RWPE2 (cell line): ENCODE data around the gene IGFBP7.

Source experiments
- ATAC-seq: fragments of 200-7000 bp; cut with Tn5 transposase; 3 replicates; pipeline ENCODE4 v1.9.1; 2021; ENCODE audit warnings: low read depth
- DNase-seq: peaks from one replicate; pipeline ENCODE4 v3.0.0-alpha.2; 2020; ENCODE audit warnings: low spot score
- H3K27ac ChIP-seq: fragments of 450-650 bp; 2 replicates; pipeline ENCODE4 v1.5.1; 2017; ENCODE audit warnings: mild to moderate bottlenecking; ENCODE audit not compliant: poor library complexity, severe bottlenecking
- H3K27me3 ChIP-seq: fragments of 250-450 bp; sonication (Bioruptor Pico); 2 replicates; pipeline ENCODE4 v1.5.1; 2021; ENCODE audit warnings: mild to moderate bottlenecking, moderate library complexity; ENCODE audit not compliant: insufficient read depth, poor library complexity, severe bottlenecking
- H3K36me3 ChIP-seq: fragments of 250-450 bp; sonication (Bioruptor Pico); 2 replicates; pipeline ENCODE4 v1.5.1; 2020; ENCODE audit warnings: low read depth, mild to moderate bottlenecking, moderate library complexity
- H3K4me1 ChIP-seq: fragments of 250-450 bp; sonication (Bioruptor Pico); 2 replicates; pipeline ENCODE4 v1.5.1; 2021; ENCODE audit warnings: mild to moderate bottlenecking, moderate library complexity; ENCODE audit not compliant: insufficient read depth, poor library complexity, severe bottlenecking
- H3K4me3 ChIP-seq: fragments of 250-450 bp; sonication (Bioruptor Pico); 2 replicates; pipeline ENCODE4 v1.5.1; 2021; ENCODE audit warnings: mild to moderate bottlenecking, moderate library complexity; ENCODE audit not compliant: severe bottlenecking
- H3K9me3 ChIP-seq: fragments of 250-450 bp; sonication (Bioruptor Pico); 2 replicates; pipeline ENCODE4 v1.5.1; 2021; ENCODE audit warnings: mild to moderate bottlenecking, moderate library complexity; ENCODE audit not compliant: severe bottlenecking
- TF ChIP-seq, protein P1 (sequence below): fragments of 450-650 bp; IDR thresholded peaks from one replicate; pipeline ENCODE4 v1.5.1; 2017; ENCODE audit warnings: mild to moderate bottlenecking, moderate library complexity; ENCODE audit not compliant: poor library complexity, severe bottlenecking

The IGFBP7 gene

DNA sequence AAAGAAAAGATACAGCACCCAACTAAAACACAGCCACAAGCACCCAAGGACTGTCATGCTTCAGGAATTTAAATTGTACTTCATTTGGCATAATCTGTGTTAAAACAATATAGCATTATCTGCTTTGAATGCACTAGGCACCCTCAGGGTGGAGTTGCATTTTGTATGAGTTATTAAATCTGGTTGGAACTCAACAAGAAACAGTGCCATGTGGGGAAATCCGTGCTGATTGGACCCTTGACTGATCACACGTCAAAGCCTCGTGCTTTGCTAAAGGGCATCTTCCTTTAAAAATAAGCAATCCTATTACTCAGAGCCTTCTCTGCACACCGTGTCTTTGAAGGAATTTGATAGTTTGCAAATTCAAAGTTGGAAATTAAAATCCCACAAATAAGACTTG, 35.4 kb downstream of the IGFBP7 start:
- DNase-seq = no peak
- Histone ChIP-seq H3K36me3 (peaks cover 31% of the 10 kb centered on the region), H3K4me1 (peaks cover 72% of the 10 kb centered on the region), H3K4me3 (no peak overlapping the region), H3K9me3 (no peaks in the 10 kb centered on the region), H3K27ac (peak overlapping the region; percentile 99), H3K27me3 (no peaks in the 10 kb centered on the region)
- TF ChIP-seq, protein P1, sequence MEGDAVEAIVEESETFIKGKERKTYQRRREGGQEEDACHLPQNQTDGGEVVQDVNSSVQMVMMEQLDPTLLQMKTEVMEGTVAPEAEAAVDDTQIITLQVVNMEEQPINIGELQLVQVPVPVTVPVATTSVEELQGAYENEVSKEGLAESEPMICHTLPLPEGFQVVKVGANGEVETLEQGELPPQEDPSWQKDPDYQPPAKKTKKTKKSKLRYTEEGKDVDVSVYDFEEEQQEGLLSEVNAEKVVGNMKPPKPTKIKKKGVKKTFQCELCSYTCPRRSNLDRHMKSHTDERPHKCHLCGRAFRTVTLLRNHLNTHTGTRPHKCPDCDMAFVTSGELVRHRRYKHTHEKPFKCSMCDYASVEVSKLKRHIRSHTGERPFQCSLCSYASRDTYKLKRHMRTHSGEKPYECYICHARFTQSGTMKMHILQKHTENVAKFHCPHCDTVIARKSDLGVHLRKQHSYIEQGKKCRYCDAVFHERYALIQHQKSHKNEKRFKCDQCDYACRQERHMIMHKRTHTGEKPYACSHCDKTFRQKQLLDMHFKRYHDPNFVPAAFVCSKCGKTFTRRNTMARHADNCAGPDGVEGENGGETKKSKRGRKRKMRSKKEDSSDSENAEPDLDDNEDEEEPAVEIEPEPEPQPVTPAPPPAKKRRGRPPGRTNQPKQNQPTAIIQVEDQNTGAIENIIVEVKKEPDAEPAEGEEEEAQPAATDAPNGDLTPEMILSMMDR = no peak
- ATAC-seq = peak; percentile 45

DNA sequence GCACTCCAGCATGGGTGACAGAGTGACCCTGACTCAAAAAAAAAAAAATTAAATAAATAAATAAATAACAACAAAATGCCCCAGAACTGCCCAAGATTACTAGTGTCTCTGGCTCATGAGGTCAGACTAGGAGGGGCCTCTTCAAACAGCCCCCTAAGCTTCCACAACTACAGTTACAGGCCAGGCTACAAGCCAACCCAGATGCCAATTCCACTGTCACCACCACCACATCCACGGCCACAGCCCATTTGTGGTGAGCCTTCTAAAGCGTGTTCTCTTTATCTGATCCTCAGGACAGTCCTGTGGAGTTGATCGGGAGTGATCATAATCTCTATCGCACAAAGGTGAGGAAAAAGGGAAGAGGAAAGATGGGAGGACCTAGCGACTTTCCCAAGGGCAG, 36.6 kb downstream of the IGFBP7 start:
- H3K27ac ChIP-seq = peak overlapping the region; percentile 99
- H3K4me1 ChIP-seq = peaks cover 60% of the 10 kb centered on the region

DNA sequence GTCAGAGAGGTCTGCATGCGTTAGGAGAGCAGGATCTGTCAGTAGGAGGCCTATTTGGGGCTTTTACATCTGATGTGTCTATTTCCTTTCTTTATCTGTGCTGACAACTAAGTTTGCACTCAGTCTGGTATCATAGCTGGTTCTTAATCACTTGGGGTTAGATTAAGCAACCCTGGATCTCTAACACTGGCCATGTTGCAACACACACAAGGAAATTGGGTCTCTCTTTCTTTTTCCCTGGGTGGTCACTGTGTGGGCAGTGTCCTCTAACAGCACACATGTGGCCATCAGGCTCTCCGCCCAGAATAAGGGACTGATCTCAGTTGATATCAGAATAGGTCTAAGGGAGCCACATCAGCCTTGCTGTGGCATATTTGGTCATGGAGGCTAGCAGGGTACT, 38.9 kb downstream of the IGFBP7 start:
- Histone ChIP-seq H3K36me3 (peaks cover 40% of the 10 kb centered on the region), H3K27ac (peak overlapping the region; percentile 6), H3K27me3 (no peaks in the 10 kb centered on the region), H3K4me3 (no peak overlapping the region), H3K9me3 (no peaks in the 10 kb centered on the region), H3K4me1 (peaks cover 41% of the 10 kb centered on the region)
- ATAC-seq (peak; percentile 47), DNase-seq (no peak)
- TF ChIP-seq, protein P1 = no peak

More for the DNA sequence above, 36.6 kb downstream of the IGFBP7 start:
- TF ChIP-seq, protein P1 = no peak
- DNase-seq (no peak), ATAC-seq (no peak)
- no peaks in the 10 kb centered on the region for H3K27me3 ChIP-seq
- H3K36me3 ChIP-seq = peaks cover 38% of the 10 kb centered on the region
- no peaks in the 10 kb centered on the region for H3K9me3 ChIP-seq
- H3K4me3 ChIP-seq = no peak overlapping the region

DNA sequence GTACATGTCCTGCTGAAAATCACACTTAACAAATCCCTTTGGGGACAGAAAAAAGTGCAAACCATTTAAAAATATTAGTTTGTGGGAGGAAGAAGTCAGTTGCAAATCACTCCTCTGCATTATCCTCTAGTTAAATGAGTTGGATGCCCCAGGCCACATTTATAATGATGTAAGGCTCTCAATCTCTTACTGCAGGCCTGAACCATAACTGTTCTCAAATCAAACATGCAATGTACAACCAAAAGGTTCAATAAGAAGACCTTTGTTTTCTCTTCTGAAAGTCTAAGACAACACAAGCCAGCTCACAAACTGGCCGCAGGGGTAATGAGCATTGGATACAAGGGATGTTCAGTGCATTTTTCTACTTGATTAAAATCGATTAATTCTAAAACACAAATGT, 39.7 kb downstream of the IGFBP7 start:
- ATAC-seq (no peak; the same call in 2 of the 3 replicates), DNase-seq (no peak)
- no peaks in the 10 kb centered on the region for H3K9me3 ChIP-seq
- H3K4me3 ChIP-seq = no peak overlapping the region
- H3K27ac ChIP-seq = peak overlapping the region; percentile 6
- no peaks in the 10 kb centered on the region for H3K27me3 ChIP-seq
- H3K36me3 ChIP-seq = peaks cover 32% of the 10 kb centered on the region
- H3K4me1 ChIP-seq = peaks cover 32% of the 10 kb centered on the region
- TF ChIP-seq, protein P1 = no peak

DNA sequence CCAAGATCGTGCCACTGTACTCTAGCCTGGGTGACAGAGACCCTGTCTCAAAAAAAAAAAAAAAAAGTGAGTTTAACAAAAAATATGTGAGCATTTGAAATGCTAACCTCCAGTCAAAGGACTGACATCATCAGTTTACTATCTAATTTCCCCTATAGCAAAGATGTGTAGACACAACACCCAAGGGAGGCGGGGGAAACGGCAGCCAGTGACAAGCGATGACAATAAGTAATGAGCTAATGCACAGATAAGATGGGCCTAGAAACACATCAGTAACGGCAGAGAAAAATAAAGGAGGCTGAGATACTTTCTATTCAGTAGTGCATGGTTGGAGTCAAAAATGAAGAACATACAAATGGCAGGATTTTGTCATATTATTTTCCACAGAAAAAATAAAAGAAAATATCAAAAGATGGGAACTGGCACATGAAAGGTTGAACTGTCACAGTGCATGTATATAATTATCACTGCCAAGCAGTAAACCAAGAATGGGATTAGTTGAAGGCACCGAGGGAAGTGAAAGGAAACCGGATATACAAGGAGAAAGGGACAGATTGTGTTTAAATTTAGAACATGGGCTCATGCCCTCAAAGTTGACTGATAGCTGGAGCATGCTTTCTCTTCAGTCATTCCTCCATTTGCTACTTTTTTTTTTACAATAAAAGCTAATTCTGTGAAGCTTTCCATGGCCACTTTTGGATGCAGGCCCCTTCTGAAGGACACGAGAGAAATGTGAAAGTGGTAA, 41.8 kb downstream of the IGFBP7 start:
- Histone ChIP-seq H3K4me3 (no peak overlapping the region), H3K27me3 (no peaks in the 10 kb centered on the region), H3K4me1 (peaks cover 34% of the 10 kb centered on the region), H3K27ac (no peak overlapping the region), H3K9me3 (no peaks in the 10 kb centered on the region), H3K36me3 (peaks cover 37% of the 10 kb centered on the region)
- DNase-seq (no peak), ATAC-seq (no peak)
- TF ChIP-seq, protein P1 = no peak
